Activated CD8-positive, alpha-beta memory T cell treated with anti-CD3 and anti-CD28 coated beads, Interleukin-2, amount 50 U/mL, for 24 hours (primary cell): ENCODE data around the gene B4GALNT2.
"Not testable (repeated sequence)": the region's sequence is repeated elsewhere in the genome, so short reads cannot be mapped to it uniquely, and the experiment has no call there.

ENCODE experiments used
- DNase-seq: peaks from one replicate; pipeline ENCODE4 v3.0.0-alpha.2; 2020; ENCODE audit errors: extremely low read depth

Gene B4GALNT2

GRCh38 chr17:49120166-49120565 is 12.4 kb upstream of the B4GALNT2 start:
- no peak for DNase-seq

GRCh38 chr17:49121696-49122292 is 10.8 kb upstream of the B4GALNT2 start:
- DNase-seq: no peak

DNA sequence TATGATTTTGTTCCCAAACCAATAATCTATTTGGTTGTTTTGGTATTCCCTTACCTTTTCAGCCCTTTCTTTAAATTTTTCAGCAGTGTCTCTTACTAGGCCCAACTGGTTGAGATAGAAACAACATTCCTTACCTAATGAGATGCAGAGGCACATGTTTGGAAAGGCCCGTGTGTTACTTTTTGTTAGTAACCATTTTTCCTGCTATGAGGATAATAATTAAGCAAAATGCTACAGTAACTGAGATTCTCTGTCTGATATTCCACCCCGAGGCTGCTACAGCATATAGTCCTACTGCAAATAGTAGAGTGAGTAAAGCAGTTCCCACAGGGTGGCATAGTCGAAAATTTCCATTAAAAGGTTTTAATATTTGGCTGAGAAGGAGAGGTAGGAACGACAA is 10.0 kb upstream of the B4GALNT2 start:
- DNase-seq: no peak

DNA sequence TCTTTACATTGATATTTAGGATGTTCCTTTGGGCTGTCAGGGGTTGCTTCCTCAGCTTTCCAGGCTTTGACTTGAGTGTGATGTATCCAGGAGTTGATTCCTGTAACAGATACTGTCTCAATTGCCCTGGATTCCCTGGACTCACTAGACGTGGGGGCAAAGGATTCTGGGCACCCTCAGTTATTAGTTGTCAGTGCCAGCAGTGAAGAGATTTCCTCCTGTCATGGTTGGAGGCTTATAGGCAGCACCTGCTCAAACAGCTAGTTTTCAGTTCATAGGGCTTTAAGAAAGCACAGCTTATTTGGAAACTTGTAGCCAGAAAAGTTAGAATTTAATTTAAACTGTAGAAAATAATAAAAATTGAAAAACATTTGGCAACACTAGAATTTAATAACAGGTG is 9.5 kb upstream of the B4GALNT2 start:
- no peak for DNase-seq

DNA sequence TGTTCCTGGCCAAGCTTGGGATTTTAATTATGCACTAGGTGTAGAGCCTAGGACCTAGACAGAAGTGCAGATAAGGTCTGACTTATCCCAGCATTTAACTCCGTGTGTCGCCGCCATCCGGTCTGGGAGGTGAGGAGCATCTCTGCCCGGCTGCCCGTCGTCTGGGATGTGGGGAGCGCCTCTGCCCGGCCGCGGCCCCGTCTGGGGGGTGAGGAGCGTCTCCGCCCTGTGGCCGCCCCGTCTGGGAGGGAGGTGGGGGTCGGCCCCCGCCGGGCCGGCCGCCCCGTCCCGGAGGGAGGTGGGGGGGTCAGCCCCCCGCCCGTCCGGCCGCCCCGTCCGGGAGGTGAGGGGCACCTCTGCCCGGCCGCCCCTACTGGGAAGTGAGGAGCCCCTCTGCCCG is 7.1 kb upstream of the B4GALNT2 start:
- DNase-seq: no peak

DNA sequence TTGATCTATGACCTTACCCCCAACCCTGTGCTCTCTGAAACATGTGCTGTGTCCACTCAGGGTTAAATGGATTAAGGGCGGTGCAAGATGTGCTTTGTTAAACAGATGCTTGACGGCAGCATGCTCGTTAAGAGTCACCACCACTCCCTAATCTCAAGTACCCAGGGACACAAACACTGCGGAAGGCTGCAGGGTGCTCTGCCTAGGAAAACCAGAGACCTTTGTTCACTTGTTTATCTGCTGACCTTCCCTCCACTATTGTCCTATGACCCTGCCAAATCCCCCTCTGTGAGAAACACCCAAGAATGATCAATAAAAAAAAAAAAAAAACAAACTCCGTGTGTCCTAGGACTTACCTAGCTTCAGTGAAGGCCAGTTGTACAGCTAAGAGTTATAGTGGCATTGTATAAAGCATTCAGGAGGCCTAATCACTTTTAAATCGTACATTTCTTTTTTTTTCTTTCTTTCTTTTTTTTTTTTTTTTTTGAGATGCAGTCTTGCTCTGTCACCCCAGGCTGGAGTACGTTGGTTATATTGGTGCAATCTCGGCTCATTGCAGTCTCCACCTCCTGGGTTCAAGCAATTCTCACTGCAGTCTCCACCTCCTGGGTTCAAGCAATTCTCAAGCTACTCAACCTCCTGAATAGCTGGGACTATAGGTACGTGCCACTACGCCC is 6.2 kb upstream of the B4GALNT2 start:
- DNase-seq: not testable (repeated sequence)

- DNase-seq: not testable (repeated sequence)
Measured at GRCh38 chr17:49129359-49129950, 3.1 kb upstream of the B4GALNT2 start.

DNA sequence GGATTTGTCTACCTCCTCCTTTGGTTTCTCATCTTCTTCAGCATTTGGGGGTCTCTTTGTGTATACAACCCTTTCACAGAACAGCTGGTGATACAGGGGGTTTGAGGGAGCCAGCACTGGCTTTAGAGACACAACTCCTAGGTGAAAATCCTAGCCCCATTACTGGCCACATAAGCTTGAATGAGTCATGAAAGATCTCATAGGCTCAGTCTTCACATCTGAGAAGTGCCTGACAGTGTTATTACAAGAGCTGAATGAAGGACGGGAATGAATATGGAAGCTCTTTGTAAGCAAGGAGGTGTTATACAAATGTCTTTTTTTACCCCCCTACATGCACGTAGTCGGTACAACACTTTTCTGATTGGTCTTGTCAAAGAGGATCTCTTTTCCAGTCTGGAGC is 1.7 kb upstream of the B4GALNT2 start:
- no peak for DNase-seq

DNA sequence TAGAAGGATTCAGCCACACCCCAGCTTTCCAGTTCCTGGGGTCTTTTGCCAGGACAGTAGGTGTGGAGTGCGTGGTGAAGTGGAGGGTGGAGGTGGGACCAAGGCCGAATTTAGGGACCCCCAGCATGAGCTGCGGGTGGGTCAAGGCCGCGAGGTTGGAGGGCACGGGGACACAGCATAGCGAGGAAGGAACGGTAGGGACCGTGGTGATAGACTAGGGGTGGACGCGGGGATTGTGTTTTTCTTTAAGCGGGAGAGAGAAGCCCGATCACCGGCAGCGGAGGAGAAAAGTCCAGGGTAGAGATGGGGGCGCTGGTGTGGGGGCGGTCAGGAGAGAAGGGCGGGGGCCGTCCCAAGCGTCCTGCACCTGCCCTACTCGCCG is 261 bp upstream of the B4GALNT2 start:
- no peak for DNase-seq

GRCh38 chr17:49136335-49136734 is 3.8 kb downstream of the B4GALNT2 start:
- DNase-seq: no peak

GRCh38 chr17:49145654-49146053 is 13.1 kb downstream of the B4GALNT2 start:
- not testable (repeated sequence) for DNase-seq

DNA sequence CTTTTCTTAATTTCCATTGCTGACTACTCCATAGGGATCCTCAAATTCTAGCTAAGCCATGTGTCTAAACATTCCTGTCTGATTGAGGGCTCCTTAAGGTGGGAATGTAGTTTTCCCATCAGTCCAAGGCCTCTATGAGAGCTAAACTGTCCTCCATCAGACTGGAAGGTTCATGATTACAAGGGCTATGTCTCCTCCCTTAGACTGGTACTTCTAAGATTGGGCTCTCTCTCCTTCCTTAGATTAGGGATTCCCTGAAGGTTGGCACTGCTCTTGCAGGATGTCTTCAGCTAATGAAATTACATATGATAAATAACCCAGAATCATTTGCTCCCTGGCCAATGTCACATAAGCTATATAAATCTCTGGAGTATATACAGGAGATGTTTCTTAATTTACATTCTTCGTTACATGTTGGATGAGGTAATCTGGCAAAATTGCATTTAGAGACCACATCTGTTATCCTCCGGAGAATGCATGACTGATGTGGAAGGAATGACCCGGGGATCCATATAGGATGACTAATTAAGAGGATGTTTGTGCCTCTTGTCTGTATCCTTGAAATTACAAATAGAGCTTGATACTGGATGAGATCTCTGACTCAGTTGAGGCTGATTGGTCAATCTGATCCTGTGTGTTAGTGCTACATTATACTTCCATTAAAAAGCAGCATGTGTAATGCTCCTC is 14.2 kb downstream of the B4GALNT2 start:
- DNase-seq: no peak

- no peak for DNase-seq
Measured at GRCh38 chr17:49148171-49148570, 15.6 kb downstream of the B4GALNT2 start.

DNA sequence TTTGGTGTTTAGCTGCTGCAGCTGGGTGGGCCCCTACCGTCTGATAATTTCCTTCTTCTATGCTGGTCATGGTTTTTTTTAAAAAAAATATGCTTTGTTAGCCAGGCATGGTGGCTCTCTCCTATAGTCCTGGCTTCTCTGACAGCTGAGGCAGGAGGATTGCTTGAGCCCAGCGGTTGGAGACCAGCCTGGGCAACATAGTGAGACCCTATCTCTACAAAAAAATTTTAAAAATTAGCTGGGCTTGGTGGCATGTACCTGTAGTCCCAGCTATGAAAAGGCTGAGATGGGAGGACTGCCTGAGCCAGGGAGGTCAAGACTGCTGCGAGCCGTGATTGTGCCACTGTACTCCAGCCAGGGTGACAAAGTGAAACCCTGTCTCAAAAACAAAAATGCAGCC is 19.4 kb downstream of the B4GALNT2 start:
- no peak for DNase-seq

GRCh38 chr17:49156256-49156655 is 23.7 kb downstream of the B4GALNT2 start:
- DNase-seq: no peak

DNA sequence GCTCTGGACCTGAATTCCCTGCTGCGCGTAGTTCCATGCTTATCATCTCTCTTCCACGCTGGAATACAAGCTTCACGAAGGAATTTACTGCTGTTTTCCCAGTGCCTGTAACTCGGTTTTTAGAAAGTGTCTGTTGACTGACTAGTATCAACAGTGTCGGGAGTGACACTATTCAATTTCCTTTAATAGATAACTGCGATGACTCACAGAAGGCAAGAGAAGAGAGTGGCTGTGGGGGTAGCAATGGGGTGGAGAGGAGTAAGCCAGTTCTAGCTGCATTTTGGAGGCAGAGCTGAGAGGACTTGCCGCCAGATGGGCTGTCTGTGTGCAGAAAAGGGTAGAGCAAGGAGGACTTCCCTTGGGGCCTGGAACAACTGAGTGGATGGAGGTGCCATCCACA is 25.2 kb downstream of the B4GALNT2 start:
- DNase-seq: no peak

DNA sequence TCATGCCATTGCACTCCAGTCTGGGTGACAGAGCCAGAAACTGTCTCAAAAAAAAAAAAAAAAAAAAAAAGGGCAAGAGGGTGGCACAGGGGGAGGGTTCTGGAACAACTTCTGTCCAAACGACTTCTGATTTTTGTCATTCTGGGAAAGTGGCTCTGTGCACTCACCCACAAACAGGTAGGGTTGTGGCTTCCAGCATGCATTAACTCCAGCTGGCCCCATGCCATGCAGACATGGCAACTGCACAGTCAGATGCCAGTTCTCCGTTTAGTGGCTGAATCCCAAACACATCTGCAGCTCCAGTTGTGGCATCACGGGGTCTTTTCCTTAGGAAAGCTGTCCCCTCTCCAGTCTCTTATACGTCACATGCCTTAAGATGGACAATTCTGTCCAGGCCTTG is 30.3 kb downstream of the B4GALNT2 start:
- DNase-seq: no peak

- no peak for DNase-seq
Measured at GRCh38 chr17:49165143-49165542, 32.6 kb downstream of the B4GALNT2 start.

- DNase-seq: no peak
Measured at GRCh38 chr17:49168706-49169105, 36.1 kb downstream of the B4GALNT2 start.

DNA sequence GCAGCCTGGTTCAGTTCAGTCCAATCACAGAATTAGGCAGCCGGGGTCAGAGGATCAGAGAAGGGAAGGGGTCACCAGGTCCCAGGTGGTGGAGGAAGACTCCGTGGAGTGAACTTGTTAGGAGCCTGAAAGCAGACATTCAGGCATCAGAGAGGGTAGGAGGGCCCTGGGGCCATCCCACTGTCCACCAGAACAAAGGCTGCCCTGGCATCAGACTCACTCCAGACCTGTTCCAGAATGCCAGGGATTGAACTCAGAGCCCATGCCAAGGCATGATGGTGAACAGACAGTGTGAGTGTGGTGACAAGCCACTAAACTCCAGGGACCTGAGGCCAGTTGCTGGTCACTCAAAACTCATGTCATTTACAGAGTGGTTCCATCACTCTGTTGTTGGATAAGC is 37.6 kb downstream of the B4GALNT2 start:
- no peak for DNase-seq

DNA sequence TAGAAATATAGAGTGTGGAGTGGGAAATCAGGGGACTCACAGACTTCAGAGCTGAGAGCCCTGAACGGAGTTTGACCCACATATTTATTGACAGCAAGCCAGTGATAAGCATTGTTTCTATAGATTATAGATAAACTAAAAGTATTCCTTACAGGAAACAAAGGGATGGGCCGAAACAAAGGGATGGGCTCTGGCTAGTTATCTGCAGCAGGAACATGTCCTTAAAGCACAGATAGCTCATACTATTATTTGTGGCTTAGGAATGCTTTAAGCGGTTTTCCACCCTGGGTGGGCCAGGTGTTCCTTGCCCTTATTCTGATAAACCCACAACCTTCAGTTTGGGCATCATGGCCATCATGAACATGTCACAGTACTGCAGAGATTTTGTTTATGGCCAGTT is 38.1 kb downstream of the B4GALNT2 start:
- DNase-seq: not testable (repeated sequence)

GRCh38 chr17:49175978-49176377 is 43.4 kb downstream of the B4GALNT2 start:
- DNase-seq: not testable (repeated sequence)

DNA sequence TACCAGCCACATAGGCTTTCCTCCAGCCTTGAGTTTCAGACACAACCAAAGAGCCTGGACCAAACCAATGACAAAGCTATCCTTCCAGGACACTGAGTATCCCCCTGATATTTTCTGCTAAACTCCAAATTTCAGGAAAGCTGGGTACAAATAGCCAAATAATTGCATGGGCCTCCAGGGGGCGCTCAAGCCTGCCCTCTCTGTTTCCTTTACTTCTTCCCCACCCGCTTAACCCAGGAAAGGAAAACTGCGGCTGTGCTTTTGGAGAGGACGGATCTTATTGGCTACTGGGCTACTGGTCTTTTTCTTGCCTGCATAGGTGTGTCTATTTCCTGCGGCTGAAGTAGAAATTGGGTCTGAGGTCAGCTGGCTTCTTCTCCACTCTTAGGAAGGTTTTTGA is 47.7 kb downstream of the B4GALNT2 start:
- peak; percentile 20 for DNase-seq
